Endodermal cell (in vitro differentiated cells): Measurements from ENCODE around the gene PRMT1. TPM values are rescaled to one million over a fixed set of nuclear protein-coding genes. Genes with fewer than 3 reads are reported as not detected.

Source experiments
- DNase-seq: peaks from one replicate; pipeline ENCODE4 v3.0.0-alpha.2; 2017
- H3K27ac ChIP-seq: 2 replicates; pipeline ENCODE4 v1.5.1; 2013; ENCODE audit warnings: mild to moderate bottlenecking, low read depth, low read length, moderate library complexity
- H3K27me3 ChIP-seq: 2 replicates; pipeline ENCODE4 v1.6.1; 2013; ENCODE audit warnings: mild to moderate bottlenecking, low read length, moderate library complexity; ENCODE audit not compliant: insufficient read depth, control insufficient read depth, poor library complexity, severe bottlenecking
- H3K36me3 ChIP-seq: 2 replicates; pipeline ENCODE4 v1.7.0; 2013; ENCODE audit warnings: mild to moderate bottlenecking, low read length, moderate library complexity; ENCODE audit not compliant: control insufficient read depth, insufficient read depth
- H3K4me1 ChIP-seq: one replicate; pipeline ENCODE4 v1.7.0; 2013; ENCODE audit warnings: low read length; ENCODE audit not compliant: control insufficient read depth, insufficient read depth
- H3K4me3 ChIP-seq: 2 replicates; pipeline ENCODE4 v1.5.1; 2013; ENCODE audit warnings: mild to moderate bottlenecking, low read length, moderate library complexity
- H3K9ac ChIP-seq: 2 replicates; pipeline ENCODE4 v1.6.1; 2013; ENCODE audit warnings: mild to moderate bottlenecking, low read length, moderate library complexity; ENCODE audit not compliant: poor library complexity, severe bottlenecking; ENCODE audit errors: extremely low read depth
- H3K9me3 ChIP-seq: 2 replicates; pipeline ENCODE4 v1.6.1; 2013; ENCODE audit warnings: mild to moderate bottlenecking, low read length, moderate library complexity; ENCODE audit not compliant: control insufficient read depth
- H3K27ac Mint-ChIP-seq: 2 replicates; pipeline ENCODE4 v1.8.0; 2020; ENCODE audit warnings: mixed read lengths
- H3K27me3 Mint-ChIP-seq: 2 replicates; pipeline ENCODE4 v1.8.0; 2021; ENCODE audit warnings: mild to moderate bottlenecking, mixed read lengths; ENCODE audit not compliant: insufficient read depth
- H3K36me3 Mint-ChIP-seq: 2 replicates; pipeline ENCODE4 v1.8.0; 2020; ENCODE audit warnings: low read depth, mixed read lengths
- H3K4me1 Mint-ChIP-seq: 2 replicates; pipeline ENCODE4 v1.8.0; 2020; ENCODE audit warnings: mixed read lengths
- H3K4me3 Mint-ChIP-seq: 2 replicates; pipeline ENCODE4 v1.8.0; 2020; ENCODE audit warnings: mild to moderate bottlenecking, moderate library complexity, mixed read lengths
- H3K9me3 Mint-ChIP-seq: 2 replicates; pipeline ENCODE4 v1.8.0; 2020; ENCODE audit warnings: mild to moderate bottlenecking, mixed read lengths
- WGBS, 2 experiments: methylation state at CpG; one replicate each; pipeline versions ENCODE4 v1.1.5 to v1.1.7; 2013; ENCODE audit warnings: missing lambda C conversion rate in 2 of 2, mixed read lengths in 1 of 2; ENCODE audit not compliant: insufficient coverage in 1 of 2, insufficient read length in 1 of 2; 5-methylcytosine and 5-hydroxymethylcytosine counted together
- total RNA-seq, 2 donors: library from RNA; stranded (reverse); fragmentation: NEBNext Ultra II Directional in 1 of 2; extraction: Animal tissue kit (Norgen Biotek cat#: 25700) in 1 of 2; gene quantifications; 2 replicates in 1 of 2; 3 replicates in 1 of 2; pipeline ENCODE4 v1.2.1, GENCODE V29; 2021
- TF ChIP-seq, protein P1 (sequence below): fragments of 200-600 bp; sonication (generic); conservative IDR thresholded peaks from 2 replicates; pipeline ENCODE4 v1.5.0; 2021; ENCODE audit warnings: antibody characterized with exemption, mild to moderate bottlenecking

PRMT1 gene
- total RNA-seq, 2 donors from 2014 or later: 343 to 362 TPM

DNA sequence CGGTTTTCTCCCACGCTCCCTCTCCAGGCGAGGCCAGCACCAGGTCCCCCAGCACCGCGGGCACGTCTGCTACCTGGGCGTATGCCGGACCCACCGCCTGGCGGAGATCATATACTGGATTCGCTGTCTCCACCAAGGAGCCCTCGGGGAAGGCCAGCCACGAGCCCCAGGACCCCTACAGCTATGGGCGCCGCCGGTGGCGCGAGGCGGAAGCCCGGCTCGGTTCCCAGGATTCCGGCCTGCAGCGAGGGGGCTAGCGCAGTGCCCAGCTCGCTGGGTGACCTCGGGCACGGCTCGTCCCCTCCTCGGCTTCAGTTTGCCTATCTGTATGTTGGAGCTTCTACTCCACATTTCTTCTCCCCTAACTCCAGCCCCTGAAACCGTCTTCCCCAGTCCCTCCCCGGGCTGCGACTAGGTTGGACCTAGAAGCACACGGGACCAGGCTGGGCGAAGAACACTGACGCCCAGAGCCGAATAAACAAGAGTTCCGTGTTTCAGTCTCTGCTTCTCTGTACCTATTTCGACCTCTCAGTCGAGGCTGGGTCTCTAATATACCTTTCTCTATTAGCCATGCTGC is 13.1 kb downstream of the PRMT1 start:
- Mint-ChIP-seq H3K36me3 (peaks cover 28% of the 10 kb centered on the region), H3K4me3 (peak overlapping the region; percentile 78), H3K27me3 (no peaks in the 10 kb centered on the region), H3K9me3 (no peaks in the 10 kb centered on the region), H3K4me1 (peaks cover 13% of the 10 kb centered on the region), H3K27ac (peak overlapping the region; percentile 94)
- Histone ChIP-seq H3K4me3 (peak overlapping the region; percentile 82), H3K36me3 (peaks cover 16% of the 10 kb centered on the region), H3K9me3 (no peaks in the 10 kb centered on the region), H3K27me3 (no peaks in the 10 kb centered on the region), H3K27ac (peak overlapping the region; percentile 58), H3K4me1 (no peaks in the 10 kb centered on the region), H3K9ac (peak overlapping the region; percentile 63)
- DNase-seq: no peak
- 86 to 93% methylated on average over 36 to 39 of the region's 39 CpGs for WGBS, 2 experiments
- TF ChIP-seq, protein P1, sequence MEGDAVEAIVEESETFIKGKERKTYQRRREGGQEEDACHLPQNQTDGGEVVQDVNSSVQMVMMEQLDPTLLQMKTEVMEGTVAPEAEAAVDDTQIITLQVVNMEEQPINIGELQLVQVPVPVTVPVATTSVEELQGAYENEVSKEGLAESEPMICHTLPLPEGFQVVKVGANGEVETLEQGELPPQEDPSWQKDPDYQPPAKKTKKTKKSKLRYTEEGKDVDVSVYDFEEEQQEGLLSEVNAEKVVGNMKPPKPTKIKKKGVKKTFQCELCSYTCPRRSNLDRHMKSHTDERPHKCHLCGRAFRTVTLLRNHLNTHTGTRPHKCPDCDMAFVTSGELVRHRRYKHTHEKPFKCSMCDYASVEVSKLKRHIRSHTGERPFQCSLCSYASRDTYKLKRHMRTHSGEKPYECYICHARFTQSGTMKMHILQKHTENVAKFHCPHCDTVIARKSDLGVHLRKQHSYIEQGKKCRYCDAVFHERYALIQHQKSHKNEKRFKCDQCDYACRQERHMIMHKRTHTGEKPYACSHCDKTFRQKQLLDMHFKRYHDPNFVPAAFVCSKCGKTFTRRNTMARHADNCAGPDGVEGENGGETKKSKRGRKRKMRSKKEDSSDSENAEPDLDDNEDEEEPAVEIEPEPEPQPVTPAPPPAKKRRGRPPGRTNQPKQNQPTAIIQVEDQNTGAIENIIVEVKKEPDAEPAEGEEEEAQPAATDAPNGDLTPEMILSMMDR: peak; percentile 2

DNA sequence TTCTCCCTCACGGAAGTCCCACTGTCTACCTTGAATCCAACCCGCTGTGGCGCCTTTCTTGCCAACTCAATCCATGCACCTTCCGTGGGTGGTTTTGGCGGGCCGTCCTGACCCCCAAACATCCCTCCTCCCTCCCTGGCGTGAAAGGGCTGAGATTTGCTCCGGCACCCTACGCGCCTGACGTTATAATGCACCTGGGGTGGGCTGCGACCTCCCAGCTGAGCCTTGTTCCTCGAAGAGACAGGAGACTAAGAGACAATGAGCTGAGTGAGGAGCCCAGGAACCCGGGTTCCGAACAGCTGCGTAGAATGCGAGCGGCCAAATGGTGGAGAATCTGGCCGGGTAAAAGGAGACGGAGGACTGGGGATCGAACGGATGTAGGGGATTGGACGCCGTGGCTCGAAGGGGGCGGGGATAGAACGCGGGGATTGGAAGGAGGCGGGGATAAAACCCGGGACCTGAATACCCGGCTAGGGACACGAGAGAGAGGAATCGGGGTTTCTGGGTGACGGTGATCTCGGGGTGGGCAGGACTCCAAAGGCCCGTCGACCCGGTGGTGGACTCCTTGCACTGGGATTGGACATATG is 13.7 kb downstream of the PRMT1 start, which contains the start of gene CPT1C:
Gene CPT1C (plus strand): TSS at position 461 of the 587 bp plus-strand sequence. CDS start 1,137 bp downstream, outside the sequence.
- H3K9ac ChIP-seq: peak within 1 kb of the TSS; percentile 63
- H3K36me3 ChIP-seq: peaks cover 10% of the 10 kb centered on the region
- Mint-ChIP-seq H3K4me3 (peak within 1 kb of the TSS; percentile 78), H3K36me3 (peaks cover 22% of the 10 kb centered on the region), H3K4me1 (peaks cover 13% of the 10 kb centered on the region), H3K27me3 (no peaks in the 10 kb centered on the region), H3K9me3 (no peaks in the 10 kb centered on the region), H3K27ac (peak within 1 kb of the TSS; percentile 94)
- no peaks in the 10 kb centered on the region for H3K9me3 ChIP-seq
- WGBS, 2 experiments: 12 to 20% methylated on average over 28 to 38 of the region's 38 CpGs
- DNase-seq: peak; percentile 96
- TF ChIP-seq, protein P1: no peak
- H3K4me1 ChIP-seq: no peaks in the 10 kb centered on the region
- H3K27me3 ChIP-seq: no peaks in the 10 kb centered on the region
- peak within 1 kb of the TSS; percentile 82 for H3K4me3 ChIP-seq
- H3K27ac ChIP-seq: peak within 1 kb of the TSS; percentile 74

DNA sequence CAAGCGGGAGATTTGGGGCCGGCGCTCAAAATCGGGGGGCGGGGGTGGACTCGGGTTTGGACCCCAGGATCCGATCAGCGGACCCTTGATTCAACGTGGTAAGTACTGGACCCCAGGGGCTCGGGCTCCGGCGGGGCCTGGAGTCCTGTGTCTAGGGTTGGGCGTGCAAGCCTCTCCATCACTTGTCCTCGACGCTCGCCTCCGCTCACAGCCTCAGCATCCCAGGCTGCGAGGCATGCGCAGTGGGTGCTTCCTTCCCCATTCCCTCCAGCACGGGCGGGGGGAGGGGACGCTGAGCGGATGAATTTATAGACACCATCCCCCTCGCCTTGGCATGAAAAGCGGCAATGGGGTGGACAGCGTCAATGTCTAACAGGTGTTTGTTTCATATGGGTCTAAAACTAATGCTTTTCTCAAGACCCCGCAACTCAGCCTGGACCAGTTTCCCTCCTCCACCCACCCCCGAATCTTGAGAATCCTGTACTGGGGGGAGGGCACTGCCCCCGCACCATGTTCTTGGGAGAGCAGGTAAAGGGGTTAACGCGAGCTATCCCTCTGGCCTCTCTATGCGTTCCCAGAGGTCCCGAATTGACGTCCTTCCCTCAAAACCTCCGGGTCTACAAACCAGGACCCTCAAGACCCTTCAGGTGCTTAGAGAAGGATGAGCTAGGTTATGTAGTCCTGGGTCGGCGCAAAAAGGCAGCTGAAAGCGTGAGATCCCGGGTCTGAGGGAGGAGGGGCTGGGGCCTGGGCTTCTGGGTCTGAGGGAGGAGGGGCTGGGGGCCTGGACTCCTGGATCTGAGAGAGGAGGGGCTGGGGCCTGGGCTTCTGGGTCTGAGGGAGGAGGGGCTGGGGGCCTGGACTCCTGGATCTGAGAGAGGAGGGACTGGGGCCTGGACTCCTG is 14.4 kb downstream of the PRMT1 start:
- peak; percentile 89 for DNase-seq
- Histone ChIP-seq H3K9me3 (no peaks in the 10 kb centered on the region), H3K36me3 (peaks cover 5% of the 10 kb centered on the region), H3K27ac (peak overlapping the region; percentile 74), H3K27me3 (no peaks in the 10 kb centered on the region), H3K4me3 (peak overlapping the region; percentile 82), H3K9ac (peak overlapping the region; percentile 13), H3K4me1 (no peaks in the 10 kb centered on the region)
- Mint-ChIP-seq H3K27ac (peak overlapping the region; percentile 94), H3K4me1 (peaks cover 13% of the 10 kb centered on the region), H3K36me3 (peaks cover 16% of the 10 kb centered on the region), H3K9me3 (no peaks in the 10 kb centered on the region), H3K4me3 (peak overlapping the region; percentile 78), H3K27me3 (no peaks in the 10 kb centered on the region)
- WGBS, 2 experiments: 9 to 19% methylated on average over 10 to 39 of the region's 39 CpGs
- TF ChIP-seq, protein P1: no peak
